Measurements from ENCODE around the gene BARHL1.
A peak's percentile ranks its signal among the peaks of the same experiment; 100 is the strongest.
"Not testable (repeated sequence)": the region's sequence is repeated elsewhere in the genome, so short reads cannot be mapped to it uniquely, and the experiment has no call there.

The BARHL1 gene

GRCh38 chr9:132557159-132557558 is 25.2 kb upstream of the BARHL1 start:
- no peak for DNase-seq

- DNase-seq: no peak
These were observed 22.7 kb upstream of the BARHL1 start for GRCh38 chr9:132559711-132560110.

- no peak for DNase-seq
These were observed 21.7 kb upstream of the BARHL1 start for GRCh38 chr9:132560616-132561202.

GRCh38 chr9:132562306-132562573 is 20.2 kb upstream of the BARHL1 start:
- DNase-seq: no peak

- DNase-seq: no peak
These were observed 17.9 kb upstream of the BARHL1 start for GRCh38 chr9:132564526-132564925.

- DNase-seq: not testable (repeated sequence)
These were observed 13.6 kb upstream of the BARHL1 start for GRCh38 chr9:132568787-132569186.

GRCh38 chr9:132571806-132572600 is 10.4 kb upstream of the BARHL1 start:
- no peak for DNase-seq

- no peak for DNase-seq
These were observed 9.5 kb upstream of the BARHL1 start for GRCh38 chr9:132572921-132573320.

GRCh38 chr9:132575005-132575609 is 7.3 kb upstream of the BARHL1 start:
- peak; percentile 50 to 75 for DNase-seq

- DNase-seq: no peak
These were observed 6.6 kb upstream of the BARHL1 start for GRCh38 chr9:132575811-132576210.

GRCh38 chr9:132577119-132577518 is 5.3 kb upstream of the BARHL1 start:
- DNase-seq: no peak

- no peak for DNase-seq
These were observed 4.0 kb upstream of the BARHL1 start for GRCh38 chr9:132578367-132578932.

GRCh38 chr9:132579427-132579798 is 3.0 kb upstream of the BARHL1 start:
- DNase-seq: no peak

- DNase-seq: no peak
These were observed 579 bp downstream of the BARHL1 start for GRCh38 chr9:132582786-132583583.

- DNase-seq: no peak
These were observed 1.3 kb downstream of the BARHL1 start for GRCh38 chr9:132583584-132584304.

- no peak for DNase-seq
These were observed 2.5 kb downstream of the BARHL1 start for GRCh38 chr9:132584601-132585560.

- DNase-seq: no peak
These were observed 3.8 kb downstream of the BARHL1 start for GRCh38 chr9:132585954-132586829.

GRCh38 chr9:132586830-132587591 is 4.6 kb downstream of the BARHL1 start:
- DNase-seq: no peak

- DNase-seq: no peak
These were observed 5.2 kb downstream of the BARHL1 start for GRCh38 chr9:132587592-132587955.

- DNase-seq: no peak
These were observed 5.7 kb downstream of the BARHL1 start for GRCh38 chr9:132588098-132588497.

Measured in NCI-H446 (cell line).